Fibroblast of peridontal ligament (primary cell): ENCODE measurements around the gene GDA.
A peak's percentile ranks its signal among the peaks of the same experiment; 100 is the strongest.

Experiments used
- DNase-seq: peaks from one replicate; pipeline ENCODE4 v3.0.0-alpha.2; 2010; ENCODE audit errors: extremely low read depth

Gene GDA

GRCh38 chr9:72150127-72150526, 887 bp downstream of the GDA start:
- no peak for DNase-seq

- DNase-seq = no peak
Measured at GRCh38 chr9:72150661-72151060, 1.4 kb downstream of the GDA start.

GRCh38 chr9:72151104-72151503, 1.9 kb downstream of the GDA start:
- DNase-seq = no peak

DNA sequence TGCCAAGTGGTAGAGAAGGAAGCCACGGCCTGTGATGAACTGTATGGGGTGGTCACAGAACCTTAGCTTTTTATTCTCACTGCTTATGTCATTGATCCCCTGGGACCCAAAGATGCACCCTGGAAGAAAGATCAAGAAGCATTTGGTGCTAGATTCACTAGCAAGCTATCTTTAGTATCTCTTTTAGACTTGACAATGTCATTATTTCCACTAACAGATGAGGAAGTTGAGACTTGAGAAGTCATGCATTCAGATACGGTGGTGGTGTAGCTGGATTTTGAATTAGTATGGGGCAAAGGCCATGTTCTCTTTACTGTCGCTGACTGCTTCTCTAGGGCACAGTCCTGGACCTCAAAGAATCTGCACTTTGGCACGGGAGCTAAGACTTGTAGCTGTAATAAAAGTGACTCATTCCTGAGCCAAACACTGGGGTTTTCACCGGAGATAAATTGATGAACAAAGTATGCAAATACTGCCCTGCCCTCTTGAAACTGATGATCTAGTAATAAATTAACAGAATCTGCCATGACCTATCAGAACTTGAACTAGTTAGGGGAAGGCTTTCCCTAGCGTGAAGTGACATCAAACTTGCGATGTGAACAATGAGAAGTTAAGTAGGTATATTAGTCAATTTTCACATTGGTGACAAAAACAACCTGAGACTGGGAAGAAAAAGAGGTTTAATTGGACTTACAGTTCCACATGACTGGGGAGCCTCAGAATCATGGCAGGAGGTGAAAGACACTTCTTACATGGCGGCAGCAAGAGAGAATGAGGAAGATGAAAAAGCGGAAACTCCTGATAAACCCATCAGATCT, 5.4 kb downstream of the GDA start:
- DNase-seq = no peak

DNA sequence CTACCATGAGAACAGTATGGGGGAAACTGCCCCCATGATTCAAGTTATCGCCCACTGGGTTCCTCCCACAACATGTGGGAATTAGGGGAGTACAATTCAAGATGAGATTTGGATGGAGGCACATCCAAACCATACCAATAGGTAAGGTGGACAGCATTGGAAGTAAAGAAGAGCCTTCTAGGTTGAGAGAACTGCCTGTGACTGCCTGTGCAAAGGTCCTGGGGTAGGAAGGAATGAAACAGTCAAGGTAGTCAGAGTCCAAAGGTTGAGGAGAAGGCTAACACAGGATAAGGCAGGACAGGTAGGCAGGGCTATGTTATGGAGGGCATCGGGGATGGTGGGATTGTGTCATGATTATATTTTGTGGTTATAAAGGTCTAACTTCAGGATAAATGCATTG, 6.1 kb downstream of the GDA start:
- no peak for DNase-seq

DNA sequence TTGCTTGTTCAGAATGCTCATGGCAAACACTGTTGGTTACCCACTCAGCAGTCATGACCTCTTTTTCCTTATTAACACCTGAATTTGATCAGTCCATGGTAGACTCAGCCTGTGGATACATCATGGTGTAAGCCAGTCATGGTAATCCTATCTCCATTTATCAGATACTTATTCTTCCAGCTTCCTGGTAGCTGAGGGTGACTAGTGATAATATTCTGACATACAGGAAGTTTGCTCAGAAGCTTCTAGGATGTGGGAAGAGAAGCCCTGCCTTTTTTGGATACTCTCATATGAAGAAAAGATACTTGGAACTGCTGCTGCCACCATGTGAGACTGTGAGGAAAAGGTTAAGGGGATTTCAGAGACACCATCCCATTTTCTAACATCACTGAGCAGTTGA, 7.3 kb downstream of the GDA start:
- DNase-seq = no peak

- DNase-seq = no peak
Measured at GRCh38 chr9:72158680-72159079, 9.4 kb downstream of the GDA start.

DNA sequence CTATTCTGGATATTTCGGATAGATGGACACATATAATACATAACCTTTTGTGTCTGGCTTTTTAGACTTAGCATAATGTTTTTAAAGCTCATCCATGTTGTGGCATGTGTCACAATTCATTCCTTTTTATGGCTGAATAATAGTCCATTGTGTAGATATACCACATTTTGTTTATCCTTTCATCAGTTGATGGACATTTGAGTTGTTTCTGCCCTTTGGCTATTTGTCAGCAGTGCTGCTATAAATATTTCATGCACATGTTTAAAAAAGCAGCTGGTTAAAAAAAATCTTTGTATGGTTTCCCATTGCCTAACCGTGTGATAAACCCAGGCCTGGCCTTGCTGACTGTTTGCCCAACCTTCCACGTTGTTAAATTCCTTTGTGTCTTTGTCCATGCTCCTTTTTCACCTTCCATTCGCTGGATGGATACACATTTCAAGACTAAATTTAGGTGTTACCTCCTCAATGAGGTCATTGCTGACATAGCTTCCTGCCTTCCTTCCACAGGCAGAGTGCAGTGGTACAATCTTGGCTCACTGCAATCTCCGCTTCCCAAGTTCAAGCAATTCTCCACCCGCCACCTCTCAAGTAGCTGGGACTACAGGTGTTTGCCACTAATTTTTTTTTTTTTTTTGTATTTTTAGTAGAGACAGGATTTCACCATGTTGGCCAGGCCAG, 11.3 kb downstream of the GDA start:
- DNase-seq = no peak

DNA sequence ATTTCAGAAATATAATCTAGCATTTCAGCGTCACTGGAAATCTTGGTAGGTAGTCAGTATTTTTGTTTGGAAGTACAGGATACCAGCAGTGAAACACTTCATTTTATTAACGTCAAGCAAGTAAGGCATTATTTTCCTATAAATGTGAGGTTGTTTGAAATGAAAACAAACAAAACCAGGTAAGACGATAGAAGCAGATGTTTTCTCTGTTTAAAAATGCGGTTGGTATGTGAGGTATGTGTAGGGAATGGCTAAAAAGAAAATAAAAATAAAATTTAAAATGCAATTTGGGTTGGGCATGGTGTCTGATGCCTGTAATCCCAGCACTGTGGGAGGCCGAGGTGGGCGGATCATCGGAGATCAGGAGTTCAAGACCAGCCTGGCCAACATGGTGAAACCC, 16.1 kb downstream of the GDA start:
- DNase-seq = no peak

DNA sequence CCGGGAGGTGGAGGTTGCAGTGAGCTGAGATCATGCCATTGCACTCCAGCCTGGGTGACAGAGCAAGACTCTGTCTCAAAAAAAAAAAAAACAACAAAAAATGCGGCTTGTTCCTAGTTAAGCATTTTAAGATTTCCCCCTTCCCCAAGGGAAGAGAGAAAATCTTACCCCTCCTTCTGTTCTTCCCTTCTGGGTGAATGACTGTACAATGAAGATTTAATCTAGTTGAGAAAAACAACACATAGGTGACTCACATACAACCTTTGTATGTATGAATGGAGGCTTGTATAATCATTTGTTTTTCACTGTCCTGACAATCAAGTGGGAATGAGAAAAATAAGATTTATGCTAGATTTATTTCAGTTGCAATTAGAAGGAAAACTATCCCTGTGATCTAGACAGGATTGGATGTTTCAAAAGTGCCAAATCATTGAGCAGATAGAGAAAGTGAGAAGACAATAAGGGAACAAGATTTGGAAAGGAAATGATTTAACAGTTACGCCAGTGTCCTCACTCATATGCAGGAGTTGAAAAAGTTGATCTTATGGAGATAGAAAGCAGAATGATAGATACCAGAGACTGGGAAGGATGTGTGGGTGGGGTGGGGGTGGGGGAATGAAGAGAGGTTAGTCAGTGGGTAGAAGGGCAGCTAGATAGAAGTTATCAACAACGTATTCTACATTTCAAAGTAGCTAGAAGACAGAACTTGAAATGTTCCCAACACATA, 16.7 kb downstream of the GDA start:
- no peak for DNase-seq

- no peak for DNase-seq
Measured at GRCh38 chr9:72168075-72168474, 18.8 kb downstream of the GDA start.

DNA sequence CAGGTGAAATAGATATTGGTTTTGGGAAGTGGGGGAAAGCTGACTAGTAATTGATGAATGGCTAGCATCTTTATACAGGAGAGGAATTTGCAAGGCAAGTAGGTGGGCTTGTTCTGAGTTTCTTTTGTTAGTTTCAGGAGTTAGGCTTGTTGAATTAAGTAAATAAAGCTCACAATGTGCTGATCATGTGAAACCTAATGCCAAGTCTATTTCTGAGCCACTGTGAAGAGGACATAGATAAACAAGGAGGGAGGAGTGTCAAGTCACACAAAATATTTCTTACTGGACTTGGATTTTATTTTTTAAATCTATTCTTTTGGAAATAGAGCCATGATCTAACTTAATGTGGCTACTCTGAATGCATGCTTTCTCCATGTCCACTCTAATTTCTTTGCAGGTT, 19.9 kb downstream of the GDA start:
- DNase-seq = no peak

- no peak for DNase-seq
Measured at GRCh38 chr9:72173080-72173479, 23.8 kb downstream of the GDA start.

GRCh38 chr9:72185561-72185960, 36.3 kb downstream of the GDA start:
- DNase-seq = peak; percentile 4

- no peak for DNase-seq
Measured at GRCh38 chr9:72187121-72187695, 38.0 kb downstream of the GDA start.

DNA sequence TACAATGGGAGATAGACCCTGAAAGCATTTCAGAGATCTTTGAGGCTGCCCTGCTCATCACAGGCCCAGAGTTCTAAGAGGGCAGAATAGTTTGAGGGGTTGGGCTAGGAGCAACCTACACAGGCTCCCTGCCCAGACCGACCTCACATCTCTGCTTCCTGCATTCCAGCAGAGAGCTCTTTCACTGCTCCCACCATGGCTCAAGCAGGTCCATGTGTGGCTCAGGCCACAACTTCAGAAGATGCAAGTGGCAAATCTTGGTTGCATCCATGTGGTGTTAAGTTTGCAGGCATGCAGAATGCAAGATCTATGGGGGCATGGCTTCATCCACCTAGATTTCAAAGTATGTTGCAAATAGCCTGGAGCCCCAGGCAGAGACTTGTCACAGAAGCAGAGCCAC, 39.0 kb downstream of the GDA start:
- DNase-seq = no peak

DNA sequence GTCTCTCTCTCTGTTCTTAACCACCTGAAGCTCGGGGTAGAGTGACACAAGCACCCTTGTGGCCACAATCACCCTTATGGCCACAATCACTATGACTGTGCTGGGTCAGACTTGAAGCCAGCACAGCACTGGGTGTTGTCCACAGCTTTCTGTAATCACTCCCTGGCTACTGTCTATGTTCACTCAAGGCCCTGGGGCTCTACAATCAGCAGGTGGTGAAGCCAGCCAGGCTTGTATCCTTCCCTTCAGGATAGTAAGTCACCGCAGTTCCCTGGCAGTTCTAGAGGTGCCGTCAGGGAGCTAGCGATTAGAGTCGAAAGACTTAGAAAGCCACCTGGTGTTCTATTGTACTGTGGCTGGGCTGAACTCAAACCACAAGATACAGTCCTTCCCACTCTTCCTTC, 44.2 kb downstream of the GDA start:
- DNase-seq = no peak

DNA sequence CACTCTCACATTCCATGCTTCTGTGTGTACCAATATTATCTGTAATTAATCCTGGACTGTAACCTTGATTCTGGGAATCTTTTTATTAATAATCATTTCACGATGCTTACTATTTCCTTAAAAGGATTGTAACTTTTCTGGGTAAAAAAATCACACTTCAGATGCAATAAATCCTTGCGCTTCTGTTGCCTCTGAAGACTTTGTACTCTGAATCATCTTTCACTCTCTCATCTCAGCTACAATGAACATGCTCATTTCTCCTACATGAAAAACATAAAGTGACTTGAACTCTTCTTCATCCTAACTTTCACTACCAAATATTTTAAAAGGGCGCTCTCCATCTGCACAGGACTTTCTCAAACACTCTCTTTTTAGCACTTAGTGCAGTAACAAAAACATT, 50.0 kb downstream of the GDA start:
- DNase-seq = no peak

- DNase-seq = no peak
Measured at GRCh38 chr9:72200452-72200851, 51.2 kb downstream of the GDA start.

GRCh38 chr9:72202009-72202408, 52.8 kb downstream of the GDA start:
- no peak for DNase-seq

- DNase-seq = peak; percentile 18
Measured at GRCh38 chr9:72203205-72203803, 54.1 kb downstream of the GDA start.

DNA sequence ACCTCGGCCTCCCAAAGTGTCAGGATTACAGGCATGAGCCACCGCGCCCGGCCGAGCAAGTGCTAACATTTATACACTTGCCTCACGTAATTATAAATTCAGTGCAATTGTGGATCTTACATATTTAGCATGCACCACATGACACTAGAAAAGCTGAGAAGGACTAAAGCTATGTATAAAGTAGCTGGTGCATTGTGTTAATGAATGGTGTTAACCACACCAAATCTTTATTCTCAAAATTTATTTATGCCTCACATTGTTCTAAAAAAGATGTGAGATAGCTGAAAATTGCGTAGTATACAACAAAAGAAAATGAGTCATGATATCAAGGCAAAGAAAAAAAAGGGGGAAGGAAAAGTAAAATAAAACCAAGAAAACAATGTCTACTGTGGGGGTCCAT, 54.8 kb downstream of the GDA start:
- no peak for DNase-seq
